Cardiac fibroblast (primary cell): ENCODE data around the gene CPNE8.
A peak's percentile ranks its signal among the peaks of the same experiment; 100 is the strongest.

Experiments used
- DNase-seq, 2 donors: peaks; one replicate each; pipeline versions ENCODE4 v3.0.0 to v3.0.0-alpha.2; 2010; ENCODE audit warnings: low read depth in 2 of 2
- H3K4me3 ChIP-seq, 2 donors: replicated peaks in 1 of 2; 1 replicate in 1 of 2; 2 replicates in 1 of 2; pipeline ENCODE4 v1.5.1; 2011; ENCODE audit warnings: low read depth in 2 of 2, low read length in 2 of 2, mild to moderate bottlenecking in 2 of 2, moderate library complexity in 1 of 2
- CTCF ChIP-seq: IDR thresholded peaks from one replicate; pipeline ENCODE4 v1.5.1; 2011; ENCODE audit warnings: low read depth, mild to moderate bottlenecking, low read length, inconsistent platforms

CPNE8 gene

GRCh38 chr12:38782359-38782758, 123.0 kb downstream of the CPNE8 start:
- DNase-seq: no peak
- TF ChIP-seq CTCF: no peak

GRCh38 chr12:38776647-38777046, 128.7 kb downstream of the CPNE8 start:
- no peak for TF ChIP-seq CTCF
- H3K4me3 ChIP-seq: no peak overlapping the region
- DNase-seq: peak in 1 of 2 donors; percentile 45

More at GRCh38 chr12:38782359-38782758, 123.0 kb downstream of the CPNE8 start:
- no peak overlapping the region for H3K4me3 ChIP-seq

- H3K4me3 ChIP-seq: no peak overlapping the region
- no peak for TF ChIP-seq CTCF
- peak in 1 of 2 donors; percentile 8 for DNase-seq
Measured at GRCh38 chr12:38775457-38775856, 129.9 kb downstream of the CPNE8 start.

- TF ChIP-seq CTCF: no peak
- H3K4me3 ChIP-seq: no peak overlapping the region
- DNase-seq: no peak
Measured at GRCh38 chr12:38772437-38772836, 133.0 kb downstream of the CPNE8 start.

GRCh38 chr12:38771871-38772270, 133.5 kb downstream of the CPNE8 start:
- no peak overlapping the region for H3K4me3 ChIP-seq
- peak in 1 of 2 donors; percentile 9 for DNase-seq
- TF ChIP-seq CTCF: no peak

- TF ChIP-seq CTCF: no peak
- H3K4me3 ChIP-seq: no peak overlapping the region
- no peak for DNase-seq
Measured at GRCh38 chr12:38761636-38762342, 143.6 kb downstream of the CPNE8 start.

GRCh38 chr12:38761111-38761510, 144.3 kb downstream of the CPNE8 start:
- no peak overlapping the region for H3K4me3 ChIP-seq
- no peak for DNase-seq
- TF ChIP-seq CTCF: no peak
